Measurements from ENCODE around the gene NOL6.
"Not testable (repeated sequence)": the region's sequence is repeated elsewhere in the genome, so short reads cannot be mapped to it uniquely, and the experiment has no call there.

NOL6 gene

DNA sequence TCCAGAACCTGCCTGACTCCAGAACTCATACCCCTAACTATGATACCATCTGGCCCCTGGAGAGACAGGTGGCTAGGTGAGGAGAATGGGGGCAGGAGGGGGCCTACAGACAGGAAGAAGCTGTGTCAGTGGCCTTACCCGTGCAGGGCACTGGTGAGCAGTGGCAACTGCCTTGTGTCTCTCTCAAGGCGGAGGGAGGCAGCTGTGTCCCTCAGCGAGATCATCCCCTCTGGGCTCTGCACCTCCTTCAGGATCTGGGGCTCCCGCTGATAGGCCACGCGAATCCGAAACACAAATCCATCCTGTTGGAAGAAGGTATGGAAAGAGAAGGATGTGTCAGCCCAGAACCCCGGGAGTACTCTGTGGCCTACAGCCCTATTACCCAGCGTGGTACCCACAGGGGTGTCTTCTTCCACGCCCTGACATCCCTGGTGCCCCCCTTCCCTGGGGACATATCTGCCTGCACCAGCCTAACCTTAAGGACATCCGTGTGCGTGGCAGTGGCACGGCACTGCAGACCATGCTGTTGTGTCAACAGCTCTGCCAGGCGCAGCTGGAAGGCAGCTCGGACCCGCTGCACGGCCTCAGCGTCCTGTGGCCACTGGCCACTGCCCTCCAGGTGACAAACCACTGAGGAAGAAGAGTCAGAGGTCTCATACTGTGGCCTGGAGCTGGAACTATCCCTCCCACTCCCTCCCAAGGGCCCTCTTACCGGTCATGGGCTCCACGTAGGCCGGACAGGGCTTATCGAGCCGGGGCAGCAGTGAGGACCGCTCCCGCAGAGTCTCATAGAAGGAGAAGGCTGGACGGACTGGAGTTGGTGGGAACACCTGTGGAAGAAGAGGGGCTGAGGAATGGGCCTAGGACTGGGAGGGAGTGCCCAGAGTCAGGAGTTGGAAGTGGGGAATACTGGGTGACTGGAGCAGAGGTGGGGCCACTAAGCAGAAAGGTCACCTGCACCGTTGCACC, 7.8 kb downstream of the NOL6 start:
- Mint-ChIP-seq H3K27ac (no peak overlapping the region), H3K36me3 (ENCODE audit: low read depth) (peaks cover 71% of the 10 kb centered on the region), H3K9me3 (no peaks in the 10 kb centered on the region), H3K4me3 (no peak overlapping the region), H3K4me1 (ENCODE audit: low read depth) (peaks cover 6% of the 10 kb centered on the region), H3K27me3 (no peaks in the 10 kb centered on the region)

DNA sequence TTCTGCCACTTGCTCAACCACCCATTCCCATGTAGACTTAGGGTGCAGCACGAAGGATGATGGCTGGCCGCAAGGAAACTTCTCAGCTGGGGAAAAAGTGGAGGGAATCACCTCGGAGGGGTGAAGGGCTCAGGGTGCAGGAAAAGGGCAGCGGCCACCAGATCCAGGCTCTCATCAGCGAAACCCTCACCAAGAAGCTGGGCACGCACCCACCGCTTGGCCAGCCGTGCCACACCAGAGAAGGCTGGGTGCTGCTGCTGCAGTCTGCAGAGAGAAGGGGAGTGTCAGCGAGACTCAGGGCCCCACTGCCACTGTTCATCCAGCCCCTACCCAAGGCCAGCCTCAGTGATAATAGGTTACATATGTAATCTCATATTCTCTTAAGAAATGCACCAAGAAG, 8.6 kb downstream of the NOL6 start:
- no peak overlapping the region for H3K27ac Mint-ChIP-seq
- peaks cover 69% of the 10 kb centered on the region for H3K36me3 Mint-ChIP-seq (ENCODE audit: low read depth)
- H3K4me1 Mint-ChIP-seq (ENCODE audit: low read depth): peaks cover 4% of the 10 kb centered on the region
- H3K4me3 Mint-ChIP-seq: no peak overlapping the region
- no peaks in the 10 kb centered on the region for H3K27me3 Mint-ChIP-seq
- H3K9me3 Mint-ChIP-seq: no peaks in the 10 kb centered on the region

DNA sequence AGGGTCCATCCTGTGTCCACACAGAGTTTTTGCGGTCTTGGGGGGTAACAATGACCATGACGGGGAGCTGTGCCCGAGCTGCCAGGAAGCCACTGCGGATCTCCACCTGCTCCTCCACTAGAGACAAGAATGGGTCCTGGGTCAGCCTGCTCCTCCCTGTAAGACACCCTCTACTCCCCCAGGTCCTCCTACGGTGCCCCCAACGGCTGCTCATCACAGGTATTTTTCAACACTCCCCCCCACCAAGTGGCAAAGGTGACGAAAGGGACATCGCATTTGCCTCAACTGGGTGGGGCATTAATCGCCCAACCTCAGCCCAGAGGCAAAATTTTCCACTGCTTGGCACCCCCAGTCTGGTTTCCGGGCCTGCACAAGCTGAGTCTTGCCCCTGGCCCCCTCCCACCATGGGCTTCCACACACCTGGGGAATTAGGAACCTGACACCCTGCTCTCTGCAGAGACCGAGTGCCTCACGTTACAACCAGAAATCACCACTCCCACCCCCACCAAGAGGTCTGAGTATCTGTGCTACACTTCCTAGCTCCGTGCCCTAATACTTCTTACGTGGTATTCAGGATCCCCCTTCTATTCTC, 9.6 kb downstream of the NOL6 start:
- H3K27ac Mint-ChIP-seq: no peak overlapping the region
- H3K9me3 Mint-ChIP-seq: no peaks in the 10 kb centered on the region
- H3K4me1 Mint-ChIP-seq (ENCODE audit: low read depth): peaks cover 11% of the 10 kb centered on the region
- no peak overlapping the region for H3K4me3 Mint-ChIP-seq
- H3K36me3 Mint-ChIP-seq (ENCODE audit: low read depth): peaks cover 61% of the 10 kb centered on the region
- H3K27me3 Mint-ChIP-seq: no peaks in the 10 kb centered on the region

DNA sequence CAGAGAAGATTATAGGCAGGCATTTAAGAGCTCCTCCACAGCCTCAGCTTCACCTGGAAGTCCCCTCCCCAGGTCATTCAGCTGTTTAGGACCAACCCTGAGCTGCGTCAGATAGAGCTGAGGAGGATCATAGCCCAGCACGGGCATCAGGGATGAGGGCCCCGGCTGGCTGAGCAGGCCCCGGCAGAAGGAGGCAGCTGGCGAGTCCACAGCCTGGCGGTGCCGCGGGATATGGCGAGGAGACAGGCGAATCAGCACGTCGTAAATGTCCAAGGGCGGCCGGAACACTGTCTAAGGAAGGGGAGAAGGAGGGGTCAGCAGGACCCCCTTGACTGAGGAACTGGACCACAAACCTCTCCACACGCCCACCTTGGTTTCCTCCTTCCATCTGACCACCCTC, 10.6 kb downstream of the NOL6 start:
- H3K4me3 Mint-ChIP-seq: no peak overlapping the region
- peaks cover 21% of the 10 kb centered on the region for H3K4me1 Mint-ChIP-seq (ENCODE audit: low read depth)
- H3K36me3 Mint-ChIP-seq (ENCODE audit: low read depth): peaks cover 53% of the 10 kb centered on the region
- no peak overlapping the region for H3K27ac Mint-ChIP-seq
- H3K9me3 Mint-ChIP-seq: no peaks in the 10 kb centered on the region
- no peaks in the 10 kb centered on the region for H3K27me3 Mint-ChIP-seq

DNA sequence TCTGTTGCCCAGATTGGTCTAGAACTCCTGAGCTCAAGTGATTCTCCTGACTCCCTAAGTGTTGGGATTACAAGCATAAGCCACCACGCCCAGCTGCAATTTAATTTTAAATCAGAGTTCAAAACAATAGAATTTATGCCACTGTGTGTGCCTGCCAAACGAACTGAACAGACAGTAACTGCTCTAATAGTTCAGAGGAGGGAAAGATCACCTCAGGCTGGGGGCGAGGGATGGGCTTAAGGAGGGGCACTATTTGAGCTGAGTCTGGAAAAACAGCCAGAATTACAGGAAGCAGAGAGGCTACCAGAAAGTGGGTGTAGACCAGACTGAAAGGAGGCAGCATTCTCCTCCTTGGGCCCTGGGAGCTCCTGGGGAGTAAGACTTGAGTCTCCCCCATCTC, 12.2 kb downstream of the NOL6 start:
- Mint-ChIP-seq H3K4me1 (ENCODE audit: low read depth) (peaks cover 35% of the 10 kb centered on the region), H3K27me3 (no peaks in the 10 kb centered on the region), H3K4me3 (no peak overlapping the region), H3K27ac (no peak overlapping the region), H3K36me3 (ENCODE audit: low read depth) (peaks cover 50% of the 10 kb centered on the region), H3K9me3 (no peaks in the 10 kb centered on the region)

DNA sequence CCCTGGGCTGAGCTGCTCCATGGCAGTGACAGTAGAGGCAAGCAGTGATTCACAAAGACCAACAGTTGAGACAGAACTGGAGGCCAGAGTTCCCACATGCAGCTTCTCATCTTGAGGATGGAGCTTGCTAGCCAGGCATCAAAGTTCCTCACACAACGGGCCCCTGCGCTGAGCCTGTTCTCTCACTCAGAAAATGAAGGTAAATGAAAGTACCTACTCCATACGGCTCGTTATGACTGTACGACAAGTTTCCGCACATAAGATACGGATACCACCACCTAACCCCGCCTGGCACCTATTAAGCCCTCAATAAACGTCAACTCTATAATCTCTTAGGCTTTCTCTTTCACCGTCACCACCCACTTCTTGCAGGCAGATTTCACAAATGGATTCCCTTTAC, 12.9 kb downstream of the NOL6 start:
- Mint-ChIP-seq H3K36me3 (ENCODE audit: low read depth) (peaks cover 43% of the 10 kb centered on the region), H3K9me3 (no peaks in the 10 kb centered on the region), H3K27ac (no peak overlapping the region), H3K27me3 (no peaks in the 10 kb centered on the region), H3K4me3 (no peak overlapping the region), H3K4me1 (ENCODE audit: low read depth) (peaks cover 41% of the 10 kb centered on the region)

DNA sequence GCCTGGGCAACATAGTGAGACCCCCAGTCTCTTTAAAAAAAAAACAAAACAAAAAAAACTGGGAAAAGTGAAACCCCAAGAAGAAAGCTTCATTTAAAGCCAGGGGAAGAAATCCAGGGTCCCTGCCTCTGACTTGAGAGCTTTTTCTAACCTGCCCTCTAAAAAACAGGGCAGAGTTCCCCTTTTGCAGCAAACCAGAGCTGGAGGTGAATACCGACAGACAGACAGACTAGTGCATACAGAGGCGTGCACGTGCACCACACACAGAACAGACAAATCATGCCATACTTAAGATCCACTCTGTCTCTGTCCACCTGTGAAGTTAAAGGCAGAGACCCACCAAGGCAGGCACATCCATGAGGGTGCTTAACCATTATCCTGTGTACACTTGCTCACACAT, 14.6 kb downstream of the NOL6 start:
- Mint-ChIP-seq H3K36me3 (ENCODE audit: low read depth) (peaks cover 29% of the 10 kb centered on the region), H3K9me3 (no peaks in the 10 kb centered on the region), H3K4me1 (ENCODE audit: low read depth) (peaks cover 53% of the 10 kb centered on the region), H3K27ac (peak overlapping the region; percentile 90), H3K27me3 (no peaks in the 10 kb centered on the region), H3K4me3 (no peak overlapping the region)

DNA sequence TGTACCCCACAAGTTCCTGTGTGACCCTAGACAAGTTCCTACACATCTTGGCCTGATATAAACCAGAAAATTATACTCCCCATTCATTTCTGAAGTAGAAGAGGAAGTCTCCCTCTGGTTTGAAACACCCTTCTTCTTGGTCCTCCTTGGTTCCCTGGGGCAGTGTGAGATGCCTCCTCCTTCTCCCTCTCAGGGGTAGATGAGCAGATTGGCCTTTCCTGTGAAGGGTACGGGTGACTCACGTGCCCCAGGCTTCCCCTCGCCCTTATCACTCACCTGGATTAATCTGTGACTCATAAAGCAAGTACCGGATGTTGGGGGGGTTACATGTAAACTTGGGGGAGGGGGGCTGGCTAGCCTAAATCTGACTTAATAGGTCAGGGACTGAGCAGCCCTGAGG, 15.3 kb downstream of the NOL6 start:
- H3K27me3 Mint-ChIP-seq: no peaks in the 10 kb centered on the region
- peaks cover 60% of the 10 kb centered on the region for H3K4me1 Mint-ChIP-seq (ENCODE audit: low read depth)
- peak overlapping the region; percentile 55 for H3K4me3 Mint-ChIP-seq
- peak overlapping the region; percentile 90 for H3K27ac Mint-ChIP-seq
- H3K36me3 Mint-ChIP-seq (ENCODE audit: low read depth): peaks cover 24% of the 10 kb centered on the region
- no peaks in the 10 kb centered on the region for H3K9me3 Mint-ChIP-seq

DNA sequence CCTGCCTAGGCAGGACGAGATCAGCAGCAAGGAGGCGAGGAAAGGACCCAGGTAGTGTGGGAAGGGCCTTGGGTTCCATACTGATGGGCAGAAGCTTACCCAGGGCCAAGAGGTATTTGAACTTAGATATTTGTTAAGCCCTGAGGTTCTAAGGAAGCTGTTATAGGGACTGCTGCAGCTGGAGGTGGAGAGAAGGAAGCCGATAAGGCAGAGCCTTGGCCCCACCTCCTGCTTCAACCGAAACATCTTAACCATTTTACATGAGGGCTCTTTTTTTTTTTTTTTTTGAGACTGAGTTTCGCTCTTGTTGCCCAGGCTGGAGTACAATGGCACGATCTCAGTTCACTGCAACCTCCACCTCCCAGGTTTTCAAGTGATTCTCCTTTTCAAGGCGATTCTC, 17.8 kb downstream of the NOL6 start:
- no peaks in the 10 kb centered on the region for H3K27me3 Mint-ChIP-seq
- H3K27ac Mint-ChIP-seq: no peak overlapping the region
- peaks cover 70% of the 10 kb centered on the region for H3K4me1 Mint-ChIP-seq (ENCODE audit: low read depth)
- H3K9me3 Mint-ChIP-seq: no peaks in the 10 kb centered on the region
- peaks cover 7% of the 10 kb centered on the region for H3K36me3 Mint-ChIP-seq (ENCODE audit: low read depth)
- H3K4me3 Mint-ChIP-seq: no peak overlapping the region

DNA sequence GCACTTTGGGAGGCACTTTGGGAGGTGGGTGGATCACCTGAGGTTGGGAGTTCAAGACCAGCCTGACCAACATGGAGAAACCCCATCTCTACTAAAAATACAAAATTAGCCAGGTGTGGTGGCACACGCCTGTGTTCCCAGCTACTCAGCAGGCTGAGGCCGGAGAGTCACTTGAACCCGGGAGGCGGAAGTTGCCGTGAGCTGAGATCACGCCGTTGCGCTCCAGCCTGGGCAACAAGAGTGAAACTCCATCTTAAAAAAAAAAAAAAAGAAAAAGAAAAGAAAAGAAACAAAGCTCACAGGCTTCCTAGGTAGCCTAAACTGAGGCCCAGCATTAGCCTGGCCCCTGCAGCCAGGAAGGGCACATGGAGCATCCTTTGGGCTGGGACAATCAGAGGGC, 18.3 kb downstream of the NOL6 start:
- H3K36me3 Mint-ChIP-seq (ENCODE audit: low read depth); H3K9me3 Mint-ChIP-seq; H3K27ac Mint-ChIP-seq; H3K27me3 Mint-ChIP-seq; H3K4me3 Mint-ChIP-seq: not testable (repeated sequence)
- peaks cover 68% of the 10 kb centered on the region for H3K4me1 Mint-ChIP-seq (ENCODE audit: low read depth)

DNA sequence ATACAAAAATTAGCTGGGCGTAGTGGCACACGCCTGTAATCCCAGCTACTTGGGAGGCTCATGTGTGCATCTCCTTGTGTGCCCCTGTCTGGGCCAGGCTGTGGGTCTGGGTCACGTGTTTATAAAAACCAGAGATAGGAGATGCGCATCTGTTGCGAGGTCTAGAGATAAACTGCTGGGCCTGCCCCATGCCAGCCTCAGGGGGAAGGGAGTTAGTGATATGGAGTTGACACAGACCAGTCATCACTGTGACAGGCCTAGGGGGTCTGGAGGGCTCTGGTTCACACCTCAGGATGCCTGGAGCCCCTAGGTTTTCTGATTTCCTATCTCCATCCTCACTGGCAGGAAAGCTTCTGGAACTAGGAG, 19.1 kb downstream of the NOL6 start:
- H3K36me3 Mint-ChIP-seq (ENCODE audit: low read depth); H3K27me3 Mint-ChIP-seq; H3K9me3 Mint-ChIP-seq; H3K4me3 Mint-ChIP-seq: not testable (repeated sequence)
- Mint-ChIP-seq H3K27ac (peak overlapping the region; percentile 26), H3K4me1 (ENCODE audit: low read depth) (peaks cover 66% of the 10 kb centered on the region)

DNA sequence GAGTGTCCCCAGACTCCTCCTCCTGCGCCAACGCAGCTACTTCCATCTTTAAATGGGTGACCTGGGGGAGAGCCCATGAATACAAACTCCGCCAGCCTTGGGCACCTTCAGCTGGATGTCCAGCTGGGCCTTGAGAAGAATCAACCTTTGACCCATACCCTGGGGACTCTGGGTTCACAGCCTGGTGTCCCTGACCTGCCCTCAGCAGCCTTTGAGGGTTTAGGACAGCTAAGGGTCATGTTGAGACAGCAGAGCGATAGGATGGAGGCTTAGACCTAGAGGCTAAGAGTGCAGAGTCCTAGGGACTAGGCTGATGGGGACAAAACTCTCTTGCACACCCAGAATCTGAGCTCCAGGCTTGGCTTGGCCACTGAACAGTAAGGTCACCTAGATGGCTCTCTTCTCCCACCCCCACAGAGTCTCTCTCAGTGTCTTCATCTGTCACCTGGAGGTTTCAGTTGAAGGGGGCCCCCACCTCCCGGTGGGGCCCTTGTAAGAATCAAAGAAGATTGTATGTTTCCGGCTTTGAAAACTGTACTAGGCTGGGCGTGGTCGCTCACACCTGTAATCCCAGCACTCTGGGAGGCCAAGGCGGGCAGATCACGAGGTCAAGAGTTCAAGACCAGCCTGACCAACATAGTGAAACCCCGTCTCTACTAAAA, 19.6 kb downstream of the NOL6 start:
- Mint-ChIP-seq H3K9me3 (no peaks in the 10 kb centered on the region), H3K4me1 (ENCODE audit: low read depth) (peaks cover 61% of the 10 kb centered on the region), H3K36me3 (ENCODE audit: low read depth) (no peaks in the 10 kb centered on the region), H3K27ac (peak overlapping the region; percentile 26), H3K27me3 (no peaks in the 10 kb centered on the region), H3K4me3 (no peak overlapping the region)

DNA sequence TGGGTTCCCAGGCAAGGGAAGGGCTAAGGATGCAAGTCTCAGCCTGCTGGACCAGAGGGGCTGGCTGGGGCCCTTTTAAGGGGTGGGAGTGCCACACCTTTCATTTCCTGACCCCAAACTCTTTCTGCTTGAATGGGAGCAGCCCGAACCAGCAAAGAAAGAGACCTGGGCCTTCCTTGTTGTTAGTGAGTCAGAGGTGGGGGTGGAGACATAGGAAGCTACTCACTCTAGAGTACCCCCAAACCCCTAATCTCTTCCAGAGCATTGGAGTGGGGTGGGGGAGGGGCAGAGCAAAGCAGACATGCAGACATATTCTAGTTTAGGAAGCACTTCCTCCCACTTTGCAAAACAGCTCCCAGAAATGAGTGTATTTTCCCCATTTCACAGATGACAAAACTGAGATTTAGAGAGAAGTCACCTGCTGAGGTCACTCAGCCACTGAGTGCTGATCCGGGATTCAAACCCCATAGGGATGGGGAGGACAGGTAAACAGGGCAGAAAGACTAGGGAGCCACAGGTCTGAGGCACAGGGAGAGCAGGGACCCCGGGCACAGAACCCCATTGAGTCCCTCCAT, 20.4 kb downstream of the NOL6 start:
- H3K4me3 Mint-ChIP-seq: no peak overlapping the region
- no peaks in the 10 kb centered on the region for H3K36me3 Mint-ChIP-seq (ENCODE audit: low read depth)
- no peaks in the 10 kb centered on the region for H3K27me3 Mint-ChIP-seq
- H3K27ac Mint-ChIP-seq: peak overlapping the region; percentile 58
- H3K9me3 Mint-ChIP-seq: no peaks in the 10 kb centered on the region
- peaks cover 55% of the 10 kb centered on the region for H3K4me1 Mint-ChIP-seq (ENCODE audit: low read depth)

DNA sequence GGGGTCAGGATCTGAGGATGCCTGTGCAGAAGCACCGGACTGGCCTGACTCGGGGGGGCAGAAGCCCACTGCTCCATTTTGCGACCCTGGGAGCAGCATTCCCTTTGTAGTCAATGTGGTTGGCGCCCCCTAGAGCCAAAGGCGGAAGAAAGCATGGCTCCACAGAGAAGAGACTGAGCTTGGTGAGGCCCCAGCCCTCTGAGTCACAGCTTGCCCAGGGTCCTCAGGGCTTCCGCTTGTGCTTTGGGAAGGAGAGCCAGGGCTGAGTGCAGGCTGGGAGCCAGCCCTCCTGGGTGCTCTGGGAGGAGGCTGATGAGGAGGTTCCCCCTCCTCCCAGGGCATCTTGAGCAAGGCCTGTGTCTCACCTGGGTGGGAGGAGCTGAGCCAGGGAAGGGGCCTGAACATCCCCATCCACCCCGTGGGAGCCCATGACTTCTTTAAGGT, 20.9 kb downstream of the NOL6 start:
- Mint-ChIP-seq H3K36me3 (ENCODE audit: low read depth) (no peaks in the 10 kb centered on the region), H3K4me1 (ENCODE audit: low read depth) (peaks cover 57% of the 10 kb centered on the region), H3K4me3 (peak overlapping the region; percentile 41)

DNA sequence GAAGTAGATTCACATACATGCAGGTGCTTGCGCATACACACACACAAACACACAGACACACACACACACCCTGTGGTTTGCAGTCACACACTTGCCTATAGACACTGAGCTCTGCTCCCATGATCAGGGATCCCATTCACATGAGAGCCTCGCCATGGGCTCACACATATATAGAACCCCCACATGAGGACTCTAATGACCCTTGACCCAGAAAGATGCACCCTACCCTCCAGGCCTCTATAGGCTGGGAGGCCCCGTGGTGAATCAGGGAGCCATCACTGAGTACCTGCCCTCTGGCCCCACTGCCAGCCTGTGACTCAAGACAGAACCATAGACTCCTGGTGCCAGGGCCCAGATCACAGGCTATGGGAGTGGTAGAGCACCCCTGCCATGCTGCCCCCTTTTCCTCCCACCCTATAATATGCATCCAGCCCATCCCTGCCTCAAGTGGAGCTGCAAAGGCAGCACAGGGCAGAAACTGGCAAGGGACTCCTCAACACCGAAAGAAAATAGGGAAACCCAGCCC, 23.0 kb downstream of the NOL6 start:
- no peaks in the 10 kb centered on the region for H3K27me3 Mint-ChIP-seq
- no peak overlapping the region for H3K4me3 Mint-ChIP-seq
- no peaks in the 10 kb centered on the region for H3K36me3 Mint-ChIP-seq (ENCODE audit: low read depth)
- no peaks in the 10 kb centered on the region for H3K9me3 Mint-ChIP-seq
- H3K4me1 Mint-ChIP-seq (ENCODE audit: low read depth): peaks cover 56% of the 10 kb centered on the region
- no peak overlapping the region for H3K27ac Mint-ChIP-seq

More for the DNA sequence above, 20.9 kb downstream of the NOL6 start:
- H3K27me3 Mint-ChIP-seq: no peaks in the 10 kb centered on the region
- H3K27ac Mint-ChIP-seq: peak overlapping the region; percentile 82
- no peaks in the 10 kb centered on the region for H3K9me3 Mint-ChIP-seq

Measured in stimulated activated naive CD8-positive, alpha-beta T cell treated with anti-CD3 and anti-CD28 coated beads, Interleukin-15, Interleukin-2, amounts not matched to agents 100 ng/mL and 50 ng/mL, for 24 hours (primary cell).